HepG2 (cell line): Measurements from ENCODE around the gene NDUFB6. TPM values are rescaled to one million over a fixed set of nuclear protein-coding genes. Genes with fewer than 3 reads are reported as not detected.

ENCODE experiments used
- BORCS8-MEF2B ChIP-seq: sonication (generic); formaldehyde crosslinking; IDR thresholded peaks from 2 replicates; pipeline ENCODE4 v1.8.0; 2022; ENCODE audit warnings: mild to moderate bottlenecking, missing genetic modification reagents
- E2F2 ChIP-seq: sonication (generic); formaldehyde crosslinking; IDR thresholded peaks from 2 replicates; pipeline ENCODE4 v1.4.0; 2020; ENCODE audit warnings: missing genetic modification reagents, borderline replicate concordance
- MAFG ChIP-seq: sonication (generic); formaldehyde crosslinking; IDR thresholded peaks from 2 replicates; pipeline ENCODE4 v1.5.1; 2020; ENCODE audit warnings: mild to moderate bottlenecking, missing genetic modification reagents
- RBM22 ChIP-seq: fragments of 200-400 bp; formaldehyde crosslinking; optimal IDR thresholded peaks from 2 replicates; pipeline ENCODE3; 2017; ENCODE audit warnings: mild to moderate bottlenecking, low read length, moderate library complexity
- REL ChIP-seq: sonication (generic); formaldehyde crosslinking; conservative IDR thresholded peaks from 2 replicates; pipeline ENCODE4 v1.8.0; 2022; ENCODE audit warnings: mild to moderate bottlenecking, missing genetic modification reagents, moderate library complexity
- SETDB1 ChIP-seq: sonication (generic); formaldehyde crosslinking; IDR thresholded peaks from 2 replicates; pipeline ENCODE4 v1.5.1; 2020; ENCODE audit warnings: missing genetic modification reagents, mild to moderate bottlenecking, borderline replicate concordance
- SIN3B ChIP-seq: fragments of 150-350 bp; IDR thresholded peaks from 2 replicates; pipeline ENCODE4 v1.6.1; 2014; ENCODE audit warnings: low read length
- SIX1 ChIP-seq: sonication (generic); formaldehyde crosslinking; IDR thresholded peaks from 2 replicates; pipeline ENCODE4 v1.4.0; 2020; ENCODE audit warnings: missing genetic modification reagents, borderline replicate concordance
- TBL1XR1 ChIP-seq: fragments of 150-350 bp; IDR thresholded peaks from 2 replicates; pipeline ENCODE4 v1.6.1; 2014; ENCODE audit warnings: borderline replicate concordance, low read length; ENCODE audit not compliant: partially characterized antibody
- TEAD3 ChIP-seq: optimal IDR thresholded peaks from 2 replicates; pipeline ENCODE3; 2016; ENCODE audit warnings: borderline replicate concordance
- TFDP1 ChIP-seq: IDR thresholded peaks from 2 replicates; pipeline ENCODE4 v1.6.1; 2016; ENCODE audit warnings: missing compliant biosample characterization, missing genetic modification reagents, borderline replicate concordance
- ZGPAT ChIP-seq: IDR thresholded peaks from 2 replicates; pipeline ENCODE4 v1.6.1; 2016; ENCODE audit warnings: mild to moderate bottlenecking
- ZKSCAN5 ChIP-seq: sonication (generic); formaldehyde crosslinking; IDR thresholded peaks from 2 replicates; pipeline ENCODE4 v1.5.1; 2020; ENCODE audit warnings: mild to moderate bottlenecking, missing genetic modification reagents
- ZNF10 ChIP-seq: sonication (generic); formaldehyde crosslinking; IDR thresholded peaks from 2 replicates; pipeline ENCODE4 v1.4.0; 2020; ENCODE audit warnings: mild to moderate bottlenecking, low read depth, missing genetic modification reagents, borderline replicate concordance
- ZNF510 ChIP-seq: sonication (generic); formaldehyde crosslinking; IDR thresholded peaks from 2 replicates; pipeline ENCODE4 v1.4.0; 2020; ENCODE audit warnings: low read depth, mild to moderate bottlenecking, missing genetic modification reagents
- ZNF569 ChIP-seq: sonication (generic); formaldehyde crosslinking; IDR thresholded peaks from 2 replicates; pipeline ENCODE4 v1.5.0; 2020; ENCODE audit warnings: mild to moderate bottlenecking, missing genetic modification reagents, moderate library complexity, borderline replicate concordance
- ZNF670 ChIP-seq: sonication (generic); formaldehyde crosslinking; IDR thresholded peaks from 2 replicates; pipeline ENCODE4 v1.8.0; 2022; ENCODE audit warnings: mild to moderate bottlenecking, missing genetic modification reagents, borderline replicate concordance
- ZNF776 ChIP-seq: sonication (generic); formaldehyde crosslinking; IDR thresholded peaks from 2 replicates; pipeline ENCODE4 v1.4.0; 2020; ENCODE audit warnings: mild to moderate bottlenecking, missing genetic modification reagents
- polyA plus RNA-seq, 8 experiments: library from polyadenylated mRNA; depleted of rRNA in 3 of 8; stranded (reverse) in 7 of 8; unstranded in 1 of 8; fragments of >200 nt; fragmentation: Illumina TruSeq in 4 of 8; extraction: Trizol in 4 of 8; gene quantifications; 2 replicates each; pipeline versions ENCODE4 v1.2.1 to v1.2.3, GENCODE V29; 2011 to 2016; ENCODE audit warnings: low read depth in 4 of 8, missing spikeins in 1 of 8, mixed read lengths in 1 of 8; ENCODE audit not compliant: insufficient read depth in 1 of 8
- total RNA-seq, 5 experiments: library from RNA; depleted of rRNA; stranded (reverse); fragments of >200 nt; fragmentation: Illumina TruSeq; extraction: Trizol; gene quantifications; 2 replicates each; pipeline ENCODE4 v1.2.3, GENCODE V29; 2016; ENCODE audit warnings: low read depth in 1 of 5

The NDUFB6 gene
- total and polyA plus RNA-seq, 2 of the 13 experiments (the other 11 are each of a cell fraction or from before 2014, with no cell fraction given): 31.2 to 81.9 TPM

GRCh38 chr9:32524892-32525708 lies 47.9 kb downstream of the NDUFB6 start (continued):
- TF ChIP-seq E2F2 (CRISPR knock-in tag) (no peak), TFDP1 (CRISPR knock-in tag) (no peak), ZNF10 (no peak), REL (no peak), ZNF510 (CRISPR knock-in tag) (no peak), SETDB1 (CRISPR knock-in tag) (no peak), ZKSCAN5 (CRISPR knock-in tag) (0 out of 2 replicates have a peak, but pooled peaks have one; percentile 46), ZNF569 (no peak), TEAD3 (CRISPR knock-in tag) (peak; percentile 2), ZNF670 (CRISPR knock-in tag) (no peak), ZNF776 (no peak), SIN3B (no peak), TBL1XR1 (no peak), SIX1 (CRISPR knock-in tag) (0 out of 2 replicates have a peak, but pooled peaks have one; percentile 38), MAFG (CRISPR knock-in tag) (no peak), BORCS8-MEF2B (0 out of 2 replicates have a peak, but pooled peaks have one; percentile 28), RBM22 (no peak), ZGPAT (CRISPR knock-in tag) (no peak)
